ENCODE results near the gene GPR35.
"Not testable (repeated sequence)": the region's sequence is repeated elsewhere in the genome, so short reads cannot be mapped to it uniquely, and the experiment has no call there.

GPR35 gene

GRCh38 chr2:240649331-240649730 lies 24.1 kb downstream of the GPR35 start:
- Mint-ChIP-seq H3K9me3 (no peaks in the 10 kb centered on the region), H3K4me1 (ENCODE audit: low read depth) (peaks cover 5% of the 10 kb centered on the region), H3K27ac (no peak overlapping the region), H3K27me3 (ENCODE audit: low read depth) (peaks cover 47% of the 10 kb centered on the region), H3K4me3 (no peak overlapping the region), H3K36me3 (ENCODE audit: low read depth) (no peaks in the 10 kb centered on the region)

- Mint-ChIP-seq H3K4me3 (no peak overlapping the region), H3K27me3 (ENCODE audit: low read depth) (peaks cover 58% of the 10 kb centered on the region), H3K4me1 (ENCODE audit: low read depth) (peaks cover 8% of the 10 kb centered on the region), H3K9me3 (no peaks in the 10 kb centered on the region), H3K27ac (no peak overlapping the region), H3K36me3 (ENCODE audit: low read depth) (no peaks in the 10 kb centered on the region)
Measured at GRCh38 chr2:240650254-240650965, 25.1 kb downstream of the GPR35 start.

- Mint-ChIP-seq H3K27ac (no peak overlapping the region), H3K4me1 (ENCODE audit: low read depth) (peaks cover 4% of the 10 kb centered on the region), H3K4me3 (no peak overlapping the region), H3K36me3 (ENCODE audit: low read depth) (no peaks in the 10 kb centered on the region), H3K27me3 (ENCODE audit: low read depth) (peaks cover 59% of the 10 kb centered on the region), H3K9me3 (no peaks in the 10 kb centered on the region)
Measured at GRCh38 chr2:240651185-240651584, 25.9 kb downstream of the GPR35 start.

DNA sequence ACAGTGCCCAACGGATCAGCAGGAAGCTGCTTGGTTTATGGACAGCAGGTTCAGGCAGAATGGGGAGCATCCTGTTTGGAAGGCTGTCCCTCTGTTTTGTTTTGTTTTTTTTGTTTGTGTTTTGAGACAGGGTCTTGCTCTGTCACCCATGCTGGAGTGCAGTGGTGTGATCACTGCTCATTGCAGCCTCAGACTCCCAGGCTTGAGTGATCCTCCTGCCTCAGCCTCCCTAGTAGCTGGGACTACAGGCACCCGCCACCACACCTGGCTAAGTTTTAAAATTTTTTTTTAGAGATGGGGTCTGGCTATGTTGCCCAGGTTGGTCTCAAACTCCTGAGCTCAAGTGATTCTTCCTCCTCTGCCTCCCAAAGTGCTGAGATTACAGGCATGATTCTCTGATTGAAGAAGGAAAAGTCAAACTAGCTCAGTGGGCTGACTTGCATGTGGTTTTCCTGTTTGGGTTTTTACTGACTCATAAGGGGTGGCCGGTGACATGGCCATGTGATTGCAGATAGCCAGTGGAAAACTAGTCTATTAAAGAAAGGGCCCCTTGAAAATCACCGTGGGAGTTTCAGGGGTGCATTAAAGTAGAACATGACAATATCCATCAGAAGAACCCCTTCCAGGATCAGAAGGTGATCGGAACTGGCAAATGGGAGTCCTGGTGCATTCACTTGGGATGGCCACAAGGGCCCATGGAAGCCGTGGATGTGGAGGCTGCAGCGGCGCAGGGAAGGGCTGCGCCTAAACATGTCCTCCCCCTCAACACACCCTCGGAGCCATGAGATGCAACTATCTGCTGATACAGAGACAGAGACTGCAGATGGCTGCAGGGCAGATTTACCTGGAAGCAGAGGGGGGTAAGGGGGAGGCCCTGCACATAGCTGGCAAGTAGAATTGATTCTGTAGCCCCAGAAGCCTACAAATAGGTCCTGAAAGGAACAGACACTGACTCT lies 30.9 kb downstream of the GPR35 start:
- Mint-ChIP-seq H3K36me3 (ENCODE audit: low read depth) (no peaks in the 10 kb centered on the region), H3K9me3 (no peaks in the 10 kb centered on the region), H3K27me3 (ENCODE audit: low read depth) (peaks cover 80% of the 10 kb centered on the region), H3K4me3 (no peak overlapping the region), H3K4me1 (ENCODE audit: low read depth) (peaks cover 3% of the 10 kb centered on the region), H3K27ac (no peak overlapping the region)

DNA sequence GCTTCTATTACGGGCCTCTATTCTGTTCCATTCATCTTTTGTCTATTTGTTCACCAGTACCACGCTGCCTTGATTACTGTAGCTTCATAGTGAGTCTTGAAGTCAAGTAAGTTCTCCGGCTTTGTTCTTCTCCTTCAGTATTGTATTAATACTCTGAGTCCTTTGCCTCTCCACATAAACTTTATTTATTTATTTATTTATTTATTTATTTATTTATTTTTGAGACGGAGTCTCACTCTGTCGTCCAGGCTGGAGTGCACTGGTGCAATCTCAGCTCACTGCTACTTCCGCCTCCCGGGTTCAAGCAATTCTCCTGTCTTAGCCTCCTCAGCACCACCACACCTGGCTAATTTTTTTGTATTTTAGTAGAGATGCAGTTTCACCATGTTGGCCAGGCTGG lies 34.6 kb downstream of the GPR35 start:
- H3K27me3 Mint-ChIP-seq (ENCODE audit: low read depth), result peaks cover 73% of the 10 kb centered on the region
- not testable (repeated sequence) for H3K4me1 Mint-ChIP-seq (ENCODE audit: low read depth); H3K9me3 Mint-ChIP-seq; H3K4me3 Mint-ChIP-seq; H3K36me3 Mint-ChIP-seq (ENCODE audit: low read depth); H3K27ac Mint-ChIP-seq

DNA sequence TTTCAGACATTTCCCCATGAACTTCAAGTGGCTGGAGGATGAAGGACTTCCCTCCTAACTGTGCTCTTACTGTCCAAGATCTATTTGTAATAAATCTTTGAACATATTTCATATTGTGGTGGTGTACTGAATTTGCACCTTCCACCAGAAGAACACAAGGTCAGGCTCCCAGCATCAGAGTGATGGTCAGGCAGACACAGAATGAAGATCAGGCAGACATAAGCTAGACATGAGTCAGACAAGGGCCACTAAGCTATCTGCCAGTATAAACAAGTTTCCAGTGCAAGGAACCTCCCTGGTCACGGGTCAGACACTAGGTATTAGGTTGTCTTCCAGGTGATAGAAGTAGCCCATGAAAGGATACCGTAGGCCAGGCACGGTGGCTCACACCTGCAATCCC lies 37.4 kb downstream of the GPR35 start:
- no peaks in the 10 kb centered on the region for H3K4me1 Mint-ChIP-seq (ENCODE audit: low read depth)
- H3K36me3 Mint-ChIP-seq (ENCODE audit: low read depth), result peaks cover 2% of the 10 kb centered on the region
- peaks cover 76% of the 10 kb centered on the region for H3K27me3 Mint-ChIP-seq (ENCODE audit: low read depth)
- peaks cover 14% of the 10 kb centered on the region for H3K9me3 Mint-ChIP-seq
- no peak overlapping the region for H3K4me3 Mint-ChIP-seq
- H3K27ac Mint-ChIP-seq, result no peak overlapping the region

GRCh38 chr2:240663546-240664190 lies 38.4 kb downstream of the GPR35 start:
- no peak overlapping the region for H3K4me3 Mint-ChIP-seq
- peaks cover 14% of the 10 kb centered on the region for H3K9me3 Mint-ChIP-seq
- H3K27ac Mint-ChIP-seq, result no peak overlapping the region
- peaks cover 75% of the 10 kb centered on the region for H3K27me3 Mint-ChIP-seq (ENCODE audit: low read depth)
- H3K36me3 Mint-ChIP-seq (ENCODE audit: low read depth), result peaks cover 2% of the 10 kb centered on the region
- no peaks in the 10 kb centered on the region for H3K4me1 Mint-ChIP-seq (ENCODE audit: low read depth)

DNA sequence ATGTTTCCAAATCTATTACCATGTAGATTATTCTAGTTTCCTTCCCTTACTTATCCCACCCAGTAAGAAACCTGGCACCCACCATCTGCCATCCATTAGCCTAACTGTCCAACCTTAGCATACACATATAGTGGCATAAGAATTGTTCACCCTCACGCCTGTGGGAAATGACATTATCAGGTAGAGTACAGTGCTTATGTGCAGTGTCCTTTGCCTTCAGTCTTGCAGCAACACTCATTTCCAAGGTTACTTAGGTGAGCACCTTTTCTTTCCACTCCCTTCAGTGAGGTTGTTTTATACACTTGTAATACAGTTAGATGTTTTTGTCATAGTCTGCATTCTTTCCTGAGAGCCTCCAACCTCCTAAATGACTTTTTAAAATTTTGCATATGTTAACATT lies 39.3 kb downstream of the GPR35 start:
- H3K27me3 Mint-ChIP-seq (ENCODE audit: low read depth), result peaks cover 68% of the 10 kb centered on the region
- H3K9me3 Mint-ChIP-seq, result peaks cover 14% of the 10 kb centered on the region
- peaks cover 2% of the 10 kb centered on the region for H3K36me3 Mint-ChIP-seq (ENCODE audit: low read depth)
- no peak overlapping the region for H3K27ac Mint-ChIP-seq
- no peak overlapping the region for H3K4me3 Mint-ChIP-seq
- no peaks in the 10 kb centered on the region for H3K4me1 Mint-ChIP-seq (ENCODE audit: low read depth)

DNA sequence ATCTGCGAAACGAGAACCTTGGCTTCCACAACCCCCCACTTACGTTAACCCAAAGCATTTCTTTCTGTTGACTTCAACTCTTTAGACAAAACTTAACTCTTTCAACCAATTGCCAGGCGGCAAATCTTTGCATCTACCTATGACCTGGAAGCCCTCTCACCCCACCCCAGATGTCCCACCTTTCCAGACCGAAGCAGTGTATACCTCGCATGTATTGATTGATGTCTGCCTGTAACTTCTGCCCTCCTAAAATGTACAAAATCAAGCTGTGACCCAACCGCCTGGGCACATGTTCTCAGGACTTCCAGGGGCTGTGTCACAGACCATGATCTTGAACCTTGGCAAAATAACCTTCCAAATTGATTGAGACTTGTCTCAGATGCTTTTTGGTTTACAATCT lies 45.1 kb downstream of the GPR35 start:
- Mint-ChIP-seq H3K27me3 (ENCODE audit: low read depth) (peaks cover 56% of the 10 kb centered on the region), H3K9me3 (peaks cover 5% of the 10 kb centered on the region), H3K4me1 (ENCODE audit: low read depth) (no peaks in the 10 kb centered on the region), H3K4me3 (no peak overlapping the region), H3K27ac (no peak overlapping the region), H3K36me3 (ENCODE audit: low read depth) (no peaks in the 10 kb centered on the region)

GRCh38 chr2:240670950-240671349 lies 45.7 kb downstream of the GPR35 start:
- Mint-ChIP-seq H3K9me3 (peaks cover 4% of the 10 kb centered on the region), H3K27me3 (ENCODE audit: low read depth) (peaks cover 53% of the 10 kb centered on the region), H3K36me3 (ENCODE audit: low read depth) (no peaks in the 10 kb centered on the region), H3K4me3 (no peak overlapping the region), H3K27ac (no peak overlapping the region), H3K4me1 (ENCODE audit: low read depth) (no peaks in the 10 kb centered on the region)

DNA sequence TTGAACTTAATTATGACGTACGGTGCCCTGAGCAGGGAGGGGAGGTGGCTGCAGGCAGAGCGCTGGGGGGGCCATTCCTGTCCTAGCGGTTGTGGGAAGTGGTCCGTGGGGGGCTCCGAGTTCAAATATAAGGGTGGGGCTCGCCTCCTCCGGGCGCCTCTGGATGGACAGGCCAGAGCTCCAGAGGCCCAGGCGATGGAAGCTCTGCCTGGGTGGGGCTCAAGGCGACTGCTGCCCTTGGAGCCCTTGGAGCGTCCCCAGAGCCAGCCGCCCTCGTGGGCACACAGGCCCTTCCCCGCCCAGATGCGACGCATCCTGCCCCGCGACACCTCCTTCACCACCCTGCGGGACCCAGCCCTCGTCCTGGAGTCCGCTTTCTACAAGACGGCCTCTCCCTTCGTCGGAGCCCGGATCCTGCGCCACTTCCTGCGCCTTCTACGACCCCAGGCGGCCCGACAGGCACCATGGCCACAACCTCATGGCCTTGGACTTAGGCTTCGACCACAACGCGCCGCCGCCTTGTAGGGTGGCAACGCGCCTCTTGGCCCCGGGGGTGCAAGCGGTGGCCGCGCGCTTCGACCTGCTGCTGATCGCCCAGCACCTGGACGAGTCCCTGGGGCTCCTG lies 46.9 kb downstream of the GPR35 start:
- Mint-ChIP-seq H3K27ac (no peak overlapping the region), H3K27me3 (ENCODE audit: low read depth) (peaks cover 41% of the 10 kb centered on the region), H3K4me3 (no peak overlapping the region), H3K9me3 (no peaks in the 10 kb centered on the region), H3K4me1 (ENCODE audit: low read depth) (no peaks in the 10 kb centered on the region), H3K36me3 (ENCODE audit: low read depth) (no peaks in the 10 kb centered on the region)

GRCh38 chr2:240672701-240673190 lies 47.5 kb downstream of the GPR35 start:
- Mint-ChIP-seq H3K4me1 (ENCODE audit: low read depth) (no peaks in the 10 kb centered on the region), H3K4me3 (no peak overlapping the region), H3K27ac (no peak overlapping the region)

DNA sequence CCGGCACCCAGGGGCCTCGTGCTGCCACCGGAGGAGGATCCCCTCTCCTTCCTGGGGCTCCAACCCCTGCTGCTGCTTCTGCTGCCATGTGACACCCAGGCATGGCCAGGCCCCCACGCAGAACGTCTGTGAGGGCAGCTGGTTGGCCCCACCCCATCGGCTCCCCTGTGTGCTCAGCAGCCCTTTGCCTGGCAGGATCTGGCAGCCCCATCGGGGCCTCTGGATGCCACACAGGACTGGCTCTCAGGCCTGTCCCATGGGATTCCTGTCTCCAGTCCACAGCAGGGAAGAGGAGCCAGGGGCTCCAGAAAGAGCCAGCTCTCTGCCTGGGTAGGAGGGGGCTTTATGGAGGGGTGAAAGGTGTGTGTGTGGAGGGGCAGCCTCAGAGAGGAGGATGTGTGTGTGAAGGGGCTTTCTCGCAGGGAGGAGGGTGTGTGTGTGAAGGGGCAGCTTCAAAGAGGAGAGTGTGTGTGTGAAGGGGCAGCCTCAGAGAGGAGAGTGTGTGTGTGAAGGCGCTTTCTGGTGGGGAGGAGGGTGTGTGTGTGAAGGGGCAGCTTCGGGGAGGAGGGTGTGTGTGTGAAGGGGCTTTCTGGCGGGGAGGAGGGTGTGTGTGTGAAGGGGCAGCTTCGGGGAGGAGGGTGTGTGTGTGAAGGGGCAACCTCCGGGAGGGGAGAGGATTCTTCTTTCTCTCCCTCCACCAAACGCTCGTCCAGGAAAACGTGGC lies 49.3 kb downstream of the GPR35 start:
- H3K4me3 Mint-ChIP-seq; H3K9me3 Mint-ChIP-seq; H3K4me1 Mint-ChIP-seq (ENCODE audit: low read depth); H3K36me3 Mint-ChIP-seq (ENCODE audit: low read depth): not testable (repeated sequence)
- peaks cover 25% of the 10 kb centered on the region for H3K27me3 Mint-ChIP-seq (ENCODE audit: low read depth)
- peak overlapping the region; percentile 49 for H3K27ac Mint-ChIP-seq

More at GRCh38 chr2:240672701-240673190, 47.5 kb downstream of the GPR35 start:
- Mint-ChIP-seq H3K36me3 (ENCODE audit: low read depth) (no peaks in the 10 kb centered on the region), H3K9me3 (no peaks in the 10 kb centered on the region), H3K27me3 (ENCODE audit: low read depth) (peaks cover 36% of the 10 kb centered on the region)

GRCh38 chr2:240675345-240675744 lies 50.1 kb downstream of the GPR35 start:
- not testable (repeated sequence) for H3K36me3 Mint-ChIP-seq (ENCODE audit: low read depth); H3K4me3 Mint-ChIP-seq; H3K9me3 Mint-ChIP-seq; H3K27ac Mint-ChIP-seq; H3K4me1 Mint-ChIP-seq (ENCODE audit: low read depth)
- peaks cover 20% of the 10 kb centered on the region for H3K27me3 Mint-ChIP-seq (ENCODE audit: low read depth)

Data from T-helper 1 cell treated with Interleukin-12 subunit alpha and Interleukin-12 subunit beta and Interleukin-4 antibody, amounts not matched to agents 30 μg/mL and 1 μg/mL, for 36 hours (primary cell).